NCI-H1092 (cell line): ENCODE measurements around the gene SOX21.
"Not testable (repeated sequence)": the region's sequence is repeated elsewhere in the genome, so short reads cannot be mapped to it uniquely, and the experiment has no call there.

Experiments used
- DNase-seq: peaks from one replicate; lab custom pipeline; 2025; lab: John Stamatoyannopoulos, UW

Gene SOX21

DNA sequence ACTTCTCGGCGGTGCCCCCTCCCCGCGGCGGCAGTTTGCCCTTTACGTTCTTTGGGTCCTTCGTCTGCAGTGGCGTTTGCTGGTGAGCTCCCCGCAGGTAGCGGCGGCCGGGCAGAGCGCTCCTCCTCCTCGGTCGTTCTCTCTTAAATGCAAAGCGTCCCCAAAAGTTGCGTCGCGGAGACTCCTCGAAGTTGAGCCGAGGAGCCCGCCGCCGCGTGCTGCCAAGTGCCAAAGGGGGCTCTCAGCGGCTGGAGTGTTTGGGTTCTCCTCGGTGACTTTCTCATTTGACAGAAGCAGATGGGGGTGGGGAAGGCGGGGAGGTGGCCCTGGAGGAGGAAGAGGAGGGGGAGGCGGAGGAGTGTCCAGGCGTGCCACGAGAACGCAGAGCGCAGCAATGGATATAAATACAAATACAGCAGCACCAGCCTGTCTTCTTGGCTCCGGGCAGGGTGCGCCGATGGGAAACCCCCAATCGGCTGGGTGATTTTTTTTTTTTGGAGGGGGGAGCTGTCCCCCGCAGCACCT is at the start of gene SOX21:
Gene SOX21, minus strand, starts transcription at position 259 of the 525 bp plus-strand sequence. CDS start 496 bp downstream, outside the sequence.
- no peak for DNase-seq

DNA sequence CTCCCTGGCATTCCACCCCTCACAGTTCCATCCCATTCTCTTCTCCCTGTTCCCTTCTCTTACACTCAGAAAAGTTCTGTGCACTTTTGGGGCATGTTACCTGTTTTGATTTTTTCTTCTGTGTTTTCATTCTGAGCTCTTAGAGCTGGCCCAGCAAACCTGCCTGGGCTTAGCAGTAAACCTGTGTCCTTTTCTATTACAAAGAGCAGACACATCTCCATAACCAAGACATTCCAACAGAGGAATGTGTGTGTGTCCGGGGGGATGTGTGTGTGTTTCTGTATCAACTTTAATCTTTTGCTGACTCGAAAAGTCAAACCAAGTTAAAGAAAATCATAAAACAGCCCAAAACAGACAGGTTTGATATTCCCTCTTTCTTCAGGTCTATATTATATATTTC is 49.1 kb upstream of the SOX21 start:
- no peak for DNase-seq

GRCh38 chr13:94759120-94759728 is 46.9 kb upstream of the SOX21 start:
- DNase-seq = no peak

- DNase-seq = no peak
These were observed 46.2 kb upstream of the SOX21 start for GRCh38 chr13:94758436-94758960.

- DNase-seq = peak; percentile 34
These were observed 41.0 kb upstream of the SOX21 start for GRCh38 chr13:94753327-94753726.

DNA sequence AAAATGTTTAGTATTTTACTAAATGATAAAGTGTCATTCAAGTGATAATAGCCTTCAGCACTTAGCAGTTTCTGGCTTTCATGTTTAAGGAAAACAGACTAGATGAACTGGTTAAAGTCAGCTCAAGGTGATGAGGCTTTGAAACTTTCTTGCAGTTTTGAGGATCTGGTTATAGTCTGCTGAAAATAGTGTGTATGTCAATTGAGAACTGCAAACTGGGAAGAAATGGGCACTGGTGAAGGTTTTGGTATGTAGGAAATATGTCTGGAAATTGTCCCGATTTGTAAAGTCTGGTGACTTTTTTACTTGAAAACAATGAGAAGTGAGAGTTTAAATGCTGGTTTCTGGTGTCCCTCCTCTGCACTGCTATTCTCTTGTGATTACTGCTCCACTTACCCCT is 36.8 kb upstream of the SOX21 start:
- DNase-seq = no peak

DNA sequence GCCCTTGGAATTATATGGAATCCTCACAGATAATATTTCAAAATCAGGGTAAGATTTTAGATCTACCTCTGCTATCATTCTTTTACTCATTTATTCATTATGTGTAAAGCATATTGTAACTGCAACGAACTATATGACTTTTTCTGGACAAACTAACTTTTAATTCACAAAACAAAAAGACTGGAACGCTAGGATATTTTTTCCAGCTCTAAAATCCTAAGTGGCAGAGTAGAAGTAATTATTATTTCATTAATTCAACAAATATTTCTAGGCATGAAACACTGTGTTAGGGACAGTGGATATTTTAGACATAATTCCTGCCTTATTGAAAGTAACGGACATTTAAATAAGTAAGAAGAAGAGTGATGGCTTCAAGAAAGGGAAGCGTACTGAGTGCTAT is 26.9 kb upstream of the SOX21 start:
- DNase-seq = no peak

GRCh38 chr13:94731028-94731427 is 18.7 kb upstream of the SOX21 start:
- no peak for DNase-seq

DNA sequence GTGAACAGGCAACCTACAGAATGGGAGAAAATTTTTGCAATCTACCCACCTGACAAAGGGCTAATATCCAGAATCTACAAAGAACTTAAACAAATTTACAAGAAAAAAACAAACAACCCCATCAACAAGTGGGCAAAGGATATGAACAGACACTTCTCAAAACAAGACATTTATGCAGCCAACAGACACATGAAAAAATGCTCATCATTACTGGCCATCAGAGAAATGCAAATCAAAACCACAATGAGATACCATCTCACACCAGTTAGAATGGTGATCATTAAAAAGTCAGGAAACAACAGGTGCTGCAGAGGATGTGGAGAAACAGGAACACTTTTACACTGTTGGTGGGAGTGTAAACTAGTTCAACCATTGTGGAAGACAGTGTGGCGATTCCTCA is 17.6 kb upstream of the SOX21 start:
- DNase-seq = not testable (repeated sequence)

DNA sequence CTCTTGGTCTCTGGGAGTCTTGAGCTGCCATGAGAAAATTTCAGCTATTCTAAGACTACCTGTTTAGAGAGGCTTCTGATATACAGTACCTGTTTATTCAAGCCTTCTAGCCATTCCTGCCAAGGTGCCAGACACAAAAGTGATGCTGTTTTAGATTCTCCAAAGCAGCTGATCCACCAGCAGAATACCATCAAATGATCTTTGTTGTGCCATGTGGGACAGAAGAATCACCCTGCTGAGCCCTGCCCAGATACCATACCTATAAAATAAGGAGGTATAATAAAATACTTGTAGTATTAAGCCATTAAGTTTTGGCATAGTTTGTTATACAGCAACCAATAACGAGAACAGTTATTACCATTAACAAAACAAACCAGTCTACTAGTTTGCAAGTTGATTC is 14.1 kb upstream of the SOX21 start:
- no peak for DNase-seq

DNA sequence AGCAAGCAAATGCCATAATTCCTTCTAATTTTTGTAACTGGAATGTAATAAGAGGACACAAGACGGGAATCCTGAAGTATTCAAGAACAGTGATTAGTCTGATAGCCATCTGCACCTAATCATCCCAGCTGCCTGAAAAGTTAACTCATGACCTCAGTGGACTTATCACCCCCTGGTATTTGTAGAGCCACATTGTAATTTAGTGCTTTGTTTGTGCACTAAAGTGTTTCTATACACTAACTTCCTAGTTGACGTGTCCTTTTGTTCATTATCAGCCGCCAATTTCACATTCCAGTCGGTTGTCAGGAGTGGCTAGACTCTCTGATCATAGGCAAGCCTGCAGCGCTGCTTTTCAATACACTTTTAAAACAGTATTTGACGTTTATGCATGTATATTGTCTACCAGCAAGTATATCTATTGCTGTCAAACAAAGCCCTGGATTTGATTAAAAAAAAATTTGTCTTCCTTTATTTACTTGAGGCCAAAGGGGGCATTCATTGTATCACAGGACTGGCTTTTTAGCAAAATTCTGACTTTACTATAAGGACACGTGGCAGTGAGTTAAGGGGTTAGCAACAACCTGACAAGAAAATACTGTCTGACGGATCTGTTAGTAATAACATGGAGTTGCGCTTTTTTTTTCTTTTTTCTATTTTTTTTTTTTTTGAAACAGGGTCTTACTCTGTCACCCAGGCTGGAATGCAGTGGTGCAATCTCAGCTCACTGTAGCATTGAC is 10.4 kb upstream of the SOX21 start:
- DNase-seq = no peak

DNA sequence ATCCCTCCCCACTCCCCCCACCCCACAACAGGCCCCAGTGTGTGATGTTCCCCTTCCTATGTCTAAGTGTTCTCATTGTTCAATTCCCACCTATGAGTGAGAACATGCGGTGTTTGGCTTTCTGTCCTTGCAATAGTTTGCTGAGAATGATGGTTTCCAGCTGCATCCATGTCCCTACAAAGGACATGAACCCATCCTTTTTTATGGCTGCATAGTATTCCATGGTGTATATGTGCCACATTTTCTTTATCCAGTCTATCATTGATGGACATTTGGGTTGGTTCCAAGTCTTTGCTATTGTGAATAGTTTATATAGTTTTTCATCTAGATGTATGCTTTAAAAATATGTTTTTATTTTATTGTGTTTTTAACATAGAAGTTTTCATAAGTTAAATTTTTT is 6.4 kb upstream of the SOX21 start:
- not testable (repeated sequence) for DNase-seq

- DNase-seq = no peak
These were observed 5.6 kb upstream of the SOX21 start for GRCh38 chr13:94717916-94718315.

DNA sequence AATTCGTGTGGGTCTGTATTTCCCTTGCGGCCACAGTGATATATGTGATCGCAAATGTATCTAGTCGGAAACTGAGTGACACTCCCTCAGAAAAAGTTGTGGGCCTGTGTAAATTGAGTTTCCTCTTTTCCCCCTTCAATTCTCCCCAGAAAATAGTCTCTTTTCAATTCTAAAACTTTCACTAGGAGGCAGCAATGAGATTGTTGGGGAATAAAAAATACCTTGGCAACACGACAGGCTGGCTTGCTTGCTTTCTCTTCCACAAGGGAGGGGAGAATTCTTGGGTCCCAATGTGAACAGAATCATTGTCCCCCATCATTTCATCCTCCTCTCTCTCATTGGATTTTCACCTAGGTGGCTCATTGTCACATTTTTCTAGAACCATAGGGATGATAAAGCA is 3.7 kb upstream of the SOX21 start:
- no peak for DNase-seq

DNA sequence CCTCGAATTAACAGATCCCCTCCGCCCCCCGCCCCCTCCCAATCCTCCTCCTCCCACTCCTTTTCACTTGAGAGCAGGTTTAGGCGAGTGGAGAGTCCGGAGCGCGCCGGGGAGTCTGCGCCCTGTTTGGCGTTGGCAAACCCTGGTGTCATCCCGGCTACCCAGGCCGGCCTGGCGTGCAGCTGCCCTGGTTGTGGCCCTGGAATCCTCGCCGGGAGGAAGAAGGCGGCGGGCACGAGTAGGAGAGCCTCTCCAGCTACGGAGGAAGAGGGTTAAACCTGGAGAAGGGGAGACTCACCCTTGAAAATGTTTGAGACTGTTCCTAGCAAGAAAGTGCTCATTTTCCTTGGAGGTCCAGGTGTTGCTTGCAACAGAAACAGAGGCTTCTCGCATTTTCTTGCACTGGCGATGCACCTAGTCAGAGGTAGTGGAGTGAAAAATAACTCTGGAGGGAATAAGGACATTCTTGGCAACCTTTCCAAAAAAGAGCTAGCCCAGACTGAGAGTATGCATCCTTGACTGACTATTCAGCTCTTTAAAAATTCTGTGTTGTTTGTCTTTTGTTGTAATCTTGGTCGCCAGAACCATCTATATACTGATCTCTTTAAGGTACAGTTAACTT is 1.3 kb upstream of the SOX21 start:
- no peak for DNase-seq

DNA sequence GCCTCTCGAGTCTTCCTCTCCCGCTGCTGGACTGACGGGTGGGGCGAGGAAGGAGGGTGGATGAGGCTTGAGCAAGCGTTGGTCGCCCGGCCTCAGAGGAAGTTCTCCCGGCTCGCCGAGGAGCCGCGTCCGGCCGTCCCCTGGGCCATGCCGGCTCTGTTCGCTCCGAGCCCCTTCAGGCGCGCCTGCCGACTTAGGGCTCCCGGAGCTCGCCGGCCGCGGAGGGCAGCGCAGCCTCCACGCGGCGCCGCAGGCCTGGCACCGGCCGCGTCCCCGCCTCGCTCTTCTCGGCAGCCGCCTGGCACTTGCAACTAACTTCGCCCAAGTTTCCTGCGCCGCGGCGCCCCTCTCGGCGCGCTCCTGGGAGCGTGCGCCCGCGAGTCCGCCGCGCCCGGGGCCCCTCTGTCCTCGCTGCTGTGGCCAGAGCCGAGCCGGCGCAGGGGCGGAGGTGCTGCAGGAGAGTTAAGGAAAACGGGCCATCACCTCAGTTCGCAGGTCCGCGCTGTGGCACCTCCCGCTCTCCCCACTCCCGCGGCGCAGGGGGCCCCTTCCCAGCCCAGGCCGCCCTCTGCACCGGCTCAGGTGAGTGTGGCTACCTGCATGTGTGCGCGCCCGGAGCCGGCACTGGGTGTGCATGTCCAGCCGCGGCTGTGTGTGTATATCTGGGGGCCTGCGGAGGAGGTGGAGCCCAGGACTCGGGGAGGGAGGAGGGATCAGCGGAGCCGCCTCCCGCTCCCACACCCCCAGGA is 641 bp upstream of the SOX21 start:
- DNase-seq = peak; percentile 59

DNA sequence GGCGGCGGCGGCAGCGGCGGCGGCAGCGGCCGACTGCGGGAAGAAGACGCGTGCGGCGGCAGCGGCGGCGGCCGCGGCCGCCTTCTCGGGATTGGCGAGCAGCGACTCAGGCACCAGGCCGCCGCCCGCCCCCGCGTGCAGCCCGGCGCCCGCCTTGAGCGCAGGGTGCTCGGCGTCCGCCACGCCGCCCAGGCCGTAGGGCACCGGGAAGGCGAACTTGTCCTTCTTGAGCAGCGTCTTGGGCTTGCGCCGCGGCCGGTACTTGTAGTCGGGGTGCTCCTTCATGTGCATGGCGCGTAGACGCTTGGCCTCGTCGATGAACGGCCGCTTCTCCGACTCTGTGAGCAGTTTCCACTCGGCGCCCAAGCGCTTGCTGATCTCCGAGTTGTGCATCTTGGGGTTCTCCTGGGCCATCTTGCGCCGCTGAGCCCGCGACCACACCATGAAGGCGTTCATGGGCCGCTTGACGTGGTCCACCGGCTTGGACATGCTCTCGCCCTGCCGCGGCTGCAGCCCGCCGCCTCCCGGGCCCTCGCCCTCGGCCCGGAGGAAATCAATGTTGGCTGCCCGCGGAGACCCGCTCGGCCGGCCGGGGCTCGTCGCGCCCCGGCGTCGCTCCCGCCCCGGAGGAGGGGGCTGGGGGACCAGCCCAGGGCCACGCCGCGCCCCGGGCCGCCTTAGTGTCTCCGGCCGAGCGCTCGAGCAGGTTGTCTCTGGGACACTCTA is 621 bp downstream of the SOX21 start:
- DNase-seq = no peak

- peak; percentile 65 for DNase-seq
These were observed 1.3 kb downstream of the SOX21 start for GRCh38 chr13:94710881-94711560.

GRCh38 chr13:94710065-94710781 is 2.1 kb downstream of the SOX21 start:
- no peak for DNase-seq
